GM10248 (cell line): ENCODE results near the gene SLC22A1.

ENCODE experiments used
- CTCF ChIA-PET: fragments of 300-600 bp; sonication (Branson Sonifier 250); formaldehyde crosslinking; extraction: SDS; loops from one replicate; lab custom pipeline; 2021; ENCODE audit warnings: antibody characterized with exemption; lab: Yijun Ruan, JAX
- POLR2A ChIA-PET: fragments of 350-650 bp; sonication (Branson Sonifier 250); formaldehyde crosslinking; extraction: SDS; loops from one replicate; lab custom pipeline; 2020; ENCODE audit warnings: antibody characterized with exemption; lab: Yijun Ruan, JAX
- DNase-seq: peaks from one replicate; pipeline ENCODE4 v3.0.0; 2012; ENCODE audit errors: extremely low spot score
- TF ChIP-seq, protein P1 (sequence below): IDR thresholded peaks from 2 replicates; pipeline ENCODE4 v1.5.1; 2012; ENCODE audit warnings: mild to moderate bottlenecking, low read depth; ENCODE audit errors: extremely low read depth, missing control alignments, control extremely low read depth

Gene SLC22A1

DNA sequence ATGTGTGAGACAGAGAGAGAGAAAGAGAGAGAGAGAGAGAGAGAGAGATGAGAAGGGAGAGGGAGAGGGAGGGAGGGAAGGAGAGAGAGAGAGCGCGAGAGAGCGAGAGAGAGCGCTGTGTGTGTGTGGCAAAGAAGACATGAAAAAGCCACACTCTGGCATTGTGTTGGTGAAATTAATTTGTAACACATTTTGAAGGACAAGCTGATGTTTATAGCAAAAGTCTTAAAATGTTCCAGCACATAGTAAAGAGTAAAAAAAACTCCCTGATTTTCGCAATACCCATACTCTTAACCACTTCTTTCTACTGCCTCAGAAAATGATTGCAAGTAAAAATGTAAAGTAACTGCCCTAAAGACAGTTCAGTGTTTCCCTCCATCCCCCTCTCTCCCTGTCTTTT lies 56.7 kb downstream of the SLC22A1 start:
- ChIA-PET CTCF (interaction anchor here (1.0 kb wide), 1 partner anchor 28 kb away, joined by 3 read pairs; no protein-coding TSS in a partner anchor), POLR2A (no interaction called here)
- no peak for DNase-seq
- TF ChIP-seq, protein P1, sequence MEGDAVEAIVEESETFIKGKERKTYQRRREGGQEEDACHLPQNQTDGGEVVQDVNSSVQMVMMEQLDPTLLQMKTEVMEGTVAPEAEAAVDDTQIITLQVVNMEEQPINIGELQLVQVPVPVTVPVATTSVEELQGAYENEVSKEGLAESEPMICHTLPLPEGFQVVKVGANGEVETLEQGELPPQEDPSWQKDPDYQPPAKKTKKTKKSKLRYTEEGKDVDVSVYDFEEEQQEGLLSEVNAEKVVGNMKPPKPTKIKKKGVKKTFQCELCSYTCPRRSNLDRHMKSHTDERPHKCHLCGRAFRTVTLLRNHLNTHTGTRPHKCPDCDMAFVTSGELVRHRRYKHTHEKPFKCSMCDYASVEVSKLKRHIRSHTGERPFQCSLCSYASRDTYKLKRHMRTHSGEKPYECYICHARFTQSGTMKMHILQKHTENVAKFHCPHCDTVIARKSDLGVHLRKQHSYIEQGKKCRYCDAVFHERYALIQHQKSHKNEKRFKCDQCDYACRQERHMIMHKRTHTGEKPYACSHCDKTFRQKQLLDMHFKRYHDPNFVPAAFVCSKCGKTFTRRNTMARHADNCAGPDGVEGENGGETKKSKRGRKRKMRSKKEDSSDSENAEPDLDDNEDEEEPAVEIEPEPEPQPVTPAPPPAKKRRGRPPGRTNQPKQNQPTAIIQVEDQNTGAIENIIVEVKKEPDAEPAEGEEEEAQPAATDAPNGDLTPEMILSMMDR: no peak

DNA sequence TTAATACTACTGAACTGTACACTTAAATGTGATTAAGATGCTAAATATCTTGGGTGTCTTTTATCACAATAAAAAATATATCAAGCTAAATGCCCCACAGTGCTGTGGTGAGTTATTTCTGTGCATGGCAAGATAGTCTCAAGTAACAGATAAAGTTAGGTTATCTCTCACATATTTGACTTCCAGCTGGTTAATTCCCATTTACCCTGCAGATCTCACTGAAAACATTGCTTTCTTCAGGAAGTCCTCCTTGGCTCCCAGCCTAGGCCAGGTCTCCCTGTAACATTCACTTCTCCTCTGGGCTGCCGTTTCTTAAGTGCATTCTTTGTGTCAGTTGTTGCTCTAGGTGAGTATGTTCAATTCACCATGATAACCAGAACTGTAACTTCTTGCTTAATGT lies 59.1 kb downstream of the SLC22A1 start:
- DNase-seq: no peak
- TF ChIP-seq, protein P1: no peak
- ChIA-PET POLR2A (no interaction called here), CTCF (no interaction called here)

DNA sequence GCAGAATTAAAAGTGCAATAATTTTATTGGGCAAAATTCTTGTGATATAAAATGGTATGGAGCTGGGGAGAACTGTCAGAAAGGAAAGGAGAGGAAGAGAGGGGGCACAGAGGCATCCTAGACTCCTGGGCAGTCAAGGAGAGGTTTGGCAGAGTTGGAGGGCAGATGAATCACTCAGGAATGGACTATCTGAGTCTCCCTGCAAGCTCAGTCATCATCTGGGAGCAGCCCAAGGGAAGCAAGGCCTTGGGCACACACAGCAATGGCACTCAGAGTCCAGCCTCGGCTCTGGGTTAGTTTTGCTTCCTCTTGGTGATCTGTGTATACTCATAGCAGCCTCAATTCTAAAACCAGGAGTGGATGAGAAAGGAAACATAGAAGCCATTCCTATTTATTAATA lies 67.2 kb downstream of the SLC22A1 start:
- CTCF ChIA-PET: no interaction called here
- POLR2A ChIA-PET: no interaction called here
- TF ChIP-seq, protein P1: no peak
- DNase-seq: no peak

DNA sequence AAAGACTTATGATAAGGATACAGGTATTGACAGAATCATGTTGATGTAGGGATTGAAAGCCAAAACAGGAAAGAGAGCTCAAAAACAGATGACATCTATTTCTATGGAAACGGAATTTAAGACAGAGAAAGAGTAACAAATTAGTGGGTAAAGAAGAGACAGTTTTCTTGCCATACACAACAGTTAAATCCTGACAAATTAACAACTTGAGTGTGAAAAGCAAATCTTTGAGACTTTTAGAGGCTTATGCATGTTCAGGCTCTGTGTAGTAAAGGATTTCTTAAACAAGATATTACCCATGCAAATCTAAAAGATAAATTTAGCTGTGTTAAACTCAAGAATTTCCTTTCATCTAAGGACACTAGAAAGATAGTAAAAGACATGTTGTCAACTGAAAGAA lies 68.5 kb downstream of the SLC22A1 start:
- ChIA-PET CTCF (interaction anchor here (1.0 kb wide), 1 partner anchor 31 kb away, joined by 3 read pairs; no protein-coding TSS in a partner anchor), POLR2A (no interaction called here)
- DNase-seq: no peak
- TF ChIP-seq, protein P1: no peak

DNA sequence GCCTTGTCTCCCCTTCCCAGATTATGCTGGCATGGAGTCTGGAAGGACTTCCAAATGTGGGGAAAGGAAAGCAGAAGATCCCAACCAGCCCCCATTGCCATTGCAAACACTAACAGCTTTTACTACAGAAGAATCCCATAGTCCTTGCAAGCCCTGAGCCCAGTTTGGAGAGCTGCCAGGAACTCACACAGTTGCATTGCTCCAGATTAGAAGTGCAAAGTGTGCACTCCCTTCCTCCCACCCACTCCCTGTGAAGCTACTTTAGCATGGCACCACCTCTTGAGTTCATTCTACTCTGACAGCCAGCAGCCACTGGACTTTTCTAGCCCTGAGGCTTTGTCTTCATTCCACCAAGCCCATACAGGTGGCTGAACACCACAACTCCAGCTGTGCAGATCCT lies 69.4 kb downstream of the SLC22A1 start:
- CTCF ChIA-PET: no interaction called here
- POLR2A ChIA-PET: no interaction called here
- TF ChIP-seq, protein P1: no peak
- no peak for DNase-seq

DNA sequence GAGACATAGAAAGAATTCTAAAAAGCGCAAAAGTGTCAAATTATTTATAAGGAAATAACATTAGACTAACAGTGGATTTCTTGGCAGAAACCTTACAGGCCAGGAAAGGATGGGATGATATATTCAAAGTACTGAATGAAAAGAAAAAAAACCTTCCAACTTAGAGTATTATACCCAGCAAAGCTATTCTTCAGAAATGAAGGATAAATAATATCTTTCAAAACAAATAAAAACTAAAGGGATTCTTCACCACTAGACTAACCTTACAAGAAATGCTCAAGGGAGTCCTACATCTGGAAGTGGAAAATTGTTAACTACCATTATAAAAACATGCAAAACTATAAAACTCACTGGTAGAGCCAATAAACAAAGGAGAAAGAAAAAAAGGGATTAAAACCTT lies 71.2 kb downstream of the SLC22A1 start:
- no peak for DNase-seq
- POLR2A ChIA-PET: no interaction called here
- TF ChIP-seq, protein P1: no peak
- CTCF ChIA-PET: no interaction called here

DNA sequence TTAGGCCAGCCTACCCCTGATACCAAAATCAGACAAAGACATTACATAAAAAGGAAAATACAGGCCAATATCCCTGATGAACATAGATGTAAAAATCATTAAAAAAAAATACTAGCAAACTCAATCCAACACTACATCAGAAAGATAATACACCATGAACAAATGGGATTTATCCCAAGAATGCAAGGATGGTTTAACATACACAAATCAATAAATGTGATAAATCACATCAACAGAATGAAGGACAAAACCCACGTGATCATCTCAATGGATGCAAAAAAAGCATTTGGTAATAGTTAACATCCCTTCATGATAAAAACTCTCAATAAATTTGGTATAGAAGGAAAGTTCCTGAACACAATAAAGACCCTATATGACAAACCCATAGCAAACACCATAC lies 73.2 kb downstream of the SLC22A1 start:
- no peak for DNase-seq
- POLR2A ChIA-PET: no interaction called here
- TF ChIP-seq, protein P1: no peak
- CTCF ChIA-PET: no interaction called here
